Testis (tissue), 3 donors: ENCODE measurements around the gene ZNF277. TPM values are rescaled to one million over a fixed set of nuclear protein-coding genes. Genes with fewer than 3 reads are reported as not detected.

Experiments
- DNase-seq: peaks from one replicate; pipeline ENCODE4 v3.0.0-alpha.2; 2019
- H3K27ac ChIP-seq, 2 donors: fragments of 200-600 bp; sonication (generic); one replicate each; pipeline ENCODE4 v1.5.1; 2019
- H3K27me3 ChIP-seq: fragments of 200-600 bp; sonication (generic); one replicate; pipeline ENCODE4 v1.5.1; 2019
- H3K36me3 ChIP-seq: fragments of 200-600 bp; sonication (generic); one replicate; pipeline ENCODE4 v1.5.1; 2017; ENCODE audit warnings: low read depth; ENCODE audit errors: missing control alignments
- H3K4me1 ChIP-seq: fragments of 200-600 bp; sonication (generic); one replicate; pipeline ENCODE4 v1.5.1; 2019
- H3K4me3 ChIP-seq, 2 donors: fragments of 200-600 bp; sonication (generic); one replicate each; pipeline ENCODE4 v1.5.1; 2017 to 2019
- H3K9me3 ChIP-seq: fragments of 200-600 bp; sonication (generic); one replicate; pipeline ENCODE4 v1.5.1; 2017
- CTCF ChIP-seq, 3 experiments: fragments of 450-650 bp in 2 of 3; fragments of 200-600 bp in 1 of 3; sonication (generic) in 1 of 3; IDR thresholded peaks; one replicate each; pipeline ENCODE4 v1.5.1; 2016 to 2019; ENCODE audit warnings: antibody characterized with exemption in 3 of 3, mild to moderate bottlenecking in 2 of 3, moderate library complexity in 1 of 3
- POLR2A ChIP-seq: fragments of 450-650 bp; IDR thresholded peaks from one replicate; pipeline ENCODE4 v1.6.1; 2017; ENCODE audit warnings: antibody characterized with exemption, mild to moderate bottlenecking, moderate library complexity
- WGBS, 2 donors: methylation state at CpG; one replicate each; pipeline ENCODE4 v1.1.5; 2018; 5-methylcytosine and 5-hydroxymethylcytosine counted together
- intact Hi-C: fragments of 100-400 bp; cut with DNase I; formaldehyde crosslinking; loops from one replicate; pipeline ENCODE4 v1.15.1; 2023; ENCODE audit warnings: low total_unique reads
- polyA plus RNA-seq: library from polyadenylated mRNA; stranded (reverse); fragments of 350-450 nt; fragmentation: Illumina TruSeq; extraction: RNeasy Lipid Tissue Mini Kit (QIAGEN cat#74804); gene quantifications from one replicate; pipeline ENCODE4 v1.2.3, GENCODE V29; 2014; ENCODE audit warnings: low read depth, low replicate concordance; ENCODE audit not compliant: insufficient read depth
- total RNA-seq, 2 donors: library from RNA; depleted of rRNA; stranded (reverse); fragments of >200 nt; gene quantifications; one replicate each; pipeline ENCODE4 v1.2.3, GENCODE V29; 2016

Gene ZNF277
- total and polyA plus RNA-seq, 3 donors from 2014 or later: 13.9 to 15.4 (median 14.6) TPM

DNA sequence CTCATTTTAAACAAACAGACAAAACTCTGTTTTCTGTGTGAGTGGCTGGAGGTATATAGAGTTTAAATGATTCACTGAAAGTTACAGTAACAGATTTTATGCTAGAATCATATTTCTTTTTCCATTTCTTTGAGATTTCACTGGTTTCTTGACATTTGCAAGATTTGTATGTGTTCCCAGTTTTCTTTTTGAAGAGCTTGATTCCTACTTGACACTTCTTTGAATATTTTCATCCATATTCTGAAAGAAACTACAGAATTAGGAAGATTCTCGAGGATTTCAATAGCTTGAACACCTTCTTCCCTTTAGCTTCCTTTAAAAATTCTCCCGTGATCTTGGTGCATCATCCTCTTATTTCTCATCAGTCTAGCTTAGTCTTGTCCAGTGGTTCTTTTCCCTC, 93.6 kb downstream of the ZNF277 start:
- 98% methylated on average over 2 of the region's 2 CpGs for WGBS, 2 donors
- intact Hi-C loops: no loop called here
- no peak for DNase-seq
- H3K9me3 ChIP-seq: no peaks in the 10 kb centered on the region
- H3K4me1 ChIP-seq: no peaks in the 10 kb centered on the region
- TF ChIP-seq POLR2A (no peak), CTCF (IDR thresholded peaks at IDR 0.05) (no peak)
- no peak overlapping the region for H3K27ac ChIP-seq
- no peaks in the 10 kb centered on the region for H3K36me3 ChIP-seq
- H3K27me3 ChIP-seq: no peaks in the 10 kb centered on the region
- H3K4me3 ChIP-seq: no peak overlapping the region

DNA sequence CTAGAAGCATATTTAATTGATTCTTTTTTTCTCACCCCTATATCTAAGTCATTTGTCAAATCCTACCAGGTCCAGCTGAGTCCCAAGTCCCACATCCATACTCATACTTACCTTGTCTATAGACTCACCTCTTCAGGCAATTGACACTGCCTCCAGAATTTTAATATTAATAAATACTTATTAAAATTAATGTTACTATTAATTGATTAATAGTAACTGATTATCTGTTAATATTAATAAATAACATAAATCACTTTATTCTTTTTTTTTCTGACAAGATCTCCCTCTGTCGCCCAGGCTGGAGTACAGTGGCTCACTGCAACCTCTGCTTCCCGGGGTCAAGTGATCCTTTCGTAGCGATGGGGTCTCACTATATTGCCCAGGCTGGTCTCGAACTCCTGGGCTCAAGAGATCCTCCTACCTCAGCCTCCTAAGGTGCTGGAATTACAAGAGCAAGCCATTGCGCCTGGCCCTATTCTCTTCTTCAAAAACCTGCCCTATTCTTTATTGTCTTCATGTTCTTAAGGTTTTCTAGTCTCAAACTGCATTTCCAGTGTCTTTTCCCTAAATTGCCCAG, 94.4 kb downstream of the ZNF277 start:
- Histone ChIP-seq H3K27me3 (no peaks in the 10 kb centered on the region), H3K4me3 (no peak overlapping the region), H3K36me3 (no peaks in the 10 kb centered on the region), H3K27ac (no peak overlapping the region), H3K4me1 (no peaks in the 10 kb centered on the region), H3K9me3 (no peaks in the 10 kb centered on the region)
- intact Hi-C loops: no loop called here
- TF ChIP-seq POLR2A (no peak), CTCF (IDR thresholded peaks at IDR 0.05) (no peak)
- no peak for DNase-seq
- WGBS, 2 donors: 93 to 96% methylated on average over 6 of the region's 6 CpGs

DNA sequence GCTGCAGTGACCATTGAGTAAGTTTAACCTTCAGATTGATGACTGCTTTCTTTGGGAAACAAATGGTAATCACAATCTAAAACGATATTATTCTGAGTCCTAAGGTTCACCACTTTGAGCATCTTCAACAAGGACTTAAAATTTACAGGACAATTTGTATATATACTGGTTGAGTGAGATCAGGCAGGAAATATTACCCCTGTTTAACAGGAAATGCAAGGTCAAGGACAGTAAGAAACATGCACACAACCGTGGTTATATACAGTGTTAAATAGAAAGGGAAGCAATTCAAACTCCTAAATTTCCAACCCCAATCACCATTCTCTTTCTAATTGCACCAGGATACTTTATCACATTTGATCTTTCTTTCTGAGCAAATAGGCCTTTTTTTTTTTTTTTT, 96.1 kb downstream of the ZNF277 start:
- Histone ChIP-seq H3K27ac (no peak overlapping the region), H3K4me3 (no peak overlapping the region), H3K4me1 (no peaks in the 10 kb centered on the region), H3K9me3 (no peaks in the 10 kb centered on the region), H3K36me3 (no peaks in the 10 kb centered on the region), H3K27me3 (no peaks in the 10 kb centered on the region)
- WGBS, 2 donors: 59 to 67% methylated on average over 2 of the region's 2 CpGs
- intact Hi-C loops: no loop called here
- DNase-seq: no peak
- TF ChIP-seq POLR2A (no peak), CTCF (IDR thresholded peaks at IDR 0.05) (no peak)

- Histone ChIP-seq H3K4me3 (no peak overlapping the region), H3K27me3 (no peaks in the 10 kb centered on the region), H3K36me3 (no peaks in the 10 kb centered on the region), H3K27ac (no peak overlapping the region), H3K4me1 (no peaks in the 10 kb centered on the region), H3K9me3 (no peaks in the 10 kb centered on the region)
- DNase-seq: no peak
- no peak for TF ChIP-seq CTCF (IDR thresholded peaks at IDR 0.05)
- no peak for TF ChIP-seq POLR2A
- intact Hi-C loops: no loop called here
- 96 to 100% methylated on average over 2 of the region's 2 CpGs for WGBS, 2 donors
Measured at GRCh38 chr7:112306903-112307302, 100.4 kb downstream of the ZNF277 start.

DNA sequence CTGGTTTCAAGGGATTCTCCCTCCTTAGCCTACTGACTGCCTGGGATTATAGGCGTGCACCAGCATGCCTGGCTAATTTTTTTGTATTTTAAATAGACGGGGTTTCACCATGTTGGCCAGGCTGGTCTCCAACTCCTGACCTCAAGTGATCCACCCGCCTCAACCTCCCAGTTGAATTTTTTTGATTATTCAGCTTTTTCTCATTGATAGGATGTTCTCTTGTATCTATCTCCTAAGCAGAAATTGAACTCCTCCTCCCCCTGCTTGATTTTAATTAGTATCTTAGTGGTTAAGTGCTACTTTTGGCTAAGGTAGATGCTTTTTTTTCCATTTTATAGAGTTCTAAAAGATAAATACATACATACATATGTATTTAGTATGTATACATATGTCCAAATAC, 101.0 kb downstream of the ZNF277 start:
- TF ChIP-seq POLR2A (no peak), CTCF (IDR thresholded peaks at IDR 0.05) (no peak)
- Histone ChIP-seq H3K36me3 (no peaks in the 10 kb centered on the region), H3K4me1 (no peaks in the 10 kb centered on the region), H3K9me3 (no peaks in the 10 kb centered on the region), H3K27me3 (no peaks in the 10 kb centered on the region), H3K4me3 (no peak overlapping the region), H3K27ac (no peak overlapping the region)
- intact Hi-C loops: no loop called here
- 95 to 100% methylated on average over 3 of the region's 3 CpGs for WGBS, 2 donors
- DNase-seq: no peak
